ENCODE data around the gene RBM24. TPM values are rescaled to one million over a fixed set of nuclear protein-coding genes. Genes with fewer than 3 reads are reported as not detected.

Gene RBM24
- total and polyA plus RNA-seq, 2 donors (not counting 3 experiments of a cell fraction or from before 2014, with no cell fraction given), result 6.6 to 6.7 TPM

DNA sequence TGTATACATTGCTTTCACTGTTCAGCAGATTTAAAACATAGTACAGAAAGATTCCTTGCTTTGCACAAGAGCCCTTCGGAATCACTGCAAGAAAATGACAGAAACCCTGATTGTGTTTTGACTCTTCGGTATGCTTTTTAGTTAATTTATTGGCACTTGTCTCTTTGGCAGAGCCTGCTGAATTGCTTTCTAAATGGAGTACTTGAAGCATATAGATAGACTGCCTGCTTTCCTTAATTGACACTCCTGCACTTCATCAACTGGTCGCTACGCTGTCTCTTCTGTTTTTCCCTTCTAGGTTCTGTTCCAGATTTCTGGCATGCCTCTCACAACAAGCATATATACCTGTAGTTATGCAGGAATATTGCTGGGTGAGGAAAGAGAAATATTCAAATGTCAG is 22.4 kb upstream of the RBM24 start:
- dilution Hi-C loops (cut with MboI; ENCODE audit: extremely low pct_ligation_motif_present, low sequenced_read_pairs), result no loop called here
- intact Hi-C loops (cut with micrococcal nuclease), result no loop called here
- Histone ChIP-seq H4K20me1 (replicated peaks; ENCODE audit: control insufficient read depth, extremely low read depth, insufficient read depth, low read length) (no peaks in the 10 kb centered on the region), H3K9me3 (replicated peaks; ENCODE audit: control insufficient read depth, insufficient read depth, low read length) (no peaks in the 10 kb centered on the region), H3K4me1 (ENCODE audit: control insufficient read depth, extremely low read depth, insufficient read depth, low read length) (no peaks in the 10 kb centered on the region), H3K9me1 (replicated peaks; ENCODE audit: control insufficient read depth, extremely low read depth, insufficient read depth, low read length) (no peaks in the 10 kb centered on the region), H2AFZ (ENCODE audit: low read depth, low read length) (no peak overlapping the region), H3K27me3 (ENCODE audit: control insufficient read depth in 2 of 2, insufficient read depth in 2 of 2, low read length in 2 of 2) (no peaks in the 10 kb centered on the region), H3K79me2 (ENCODE audit: control insufficient read depth, insufficient read depth, low read length) (no peaks in the 10 kb centered on the region), H3K4me2 (ENCODE audit: insufficient read depth, low read length) (no peak overlapping the region), H3K27ac (ENCODE audit: insufficient read depth, low read depth, low read length) (no peak overlapping the region), H3K9ac (replicated peaks; ENCODE audit: extremely low read depth, insufficient read depth, low read length) (no peak overlapping the region), H3K4me3 (replicated peaks in 1 of 3; ENCODE audit: insufficient read depth in 1 of 3, low read depth in 1 of 3, low read length in 3 of 3) (no peak overlapping the region), H3K36me3 (ENCODE audit: control insufficient read depth in 2 of 2, extremely low read depth in 1 of 2, insufficient read depth in 2 of 2, low read length in 2 of 2) (no peaks in the 10 kb centered on the region)
- POLR2A ChIA-PET, result no interaction called here
- FAIRE-seq, result no peak
- CTCF ChIA-PET, result no interaction called here
- BruUV-seq (replicated peaks), result no TSS peak
- TF ChIP-seq MYC (IDR thresholded peaks at IDR 0.05; ENCODE audit: low read depth, low read length) (no peak), POLR2AphosphoS5 (IDR thresholded peaks at IDR 0.05; ENCODE audit: insufficient read depth, low read depth, low read length) (no peak), FOS (IDR thresholded peaks at IDR 0.05; ENCODE audit: borderline replicate concordance, insufficient read depth, low read length) (no peak), JUN (IDR thresholded peaks at IDR 0.05; ENCODE audit: borderline replicate concordance, insufficient read depth, insufficient read length, low read depth) (no peak), EZH2 (IDR thresholded peaks at IDR 0.05; ENCODE audit: borderline replicate concordance, low read depth, low read length, severe bottlenecking) (no peak), POLR2A (IDR thresholded peaks at IDR 0.05; ENCODE audit: low read depth, low read length) (no peak), GATA2 (IDR thresholded peaks at IDR 0.05; ENCODE audit: insufficient read depth, insufficient read length, low read depth, low read length) (no peak)
- TF ChIP-seq, protein P1, sequence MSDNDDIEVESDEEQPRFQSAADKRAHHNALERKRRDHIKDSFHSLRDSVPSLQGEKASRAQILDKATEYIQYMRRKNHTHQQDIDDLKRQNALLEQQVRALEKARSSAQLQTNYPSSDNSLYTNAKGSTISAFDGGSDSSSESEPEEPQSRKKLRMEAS (IDR thresholded peaks at IDR 0.05; ENCODE audit: insufficient read depth, insufficient read length), result no peak
- TF ChIP-seq, protein P2, sequence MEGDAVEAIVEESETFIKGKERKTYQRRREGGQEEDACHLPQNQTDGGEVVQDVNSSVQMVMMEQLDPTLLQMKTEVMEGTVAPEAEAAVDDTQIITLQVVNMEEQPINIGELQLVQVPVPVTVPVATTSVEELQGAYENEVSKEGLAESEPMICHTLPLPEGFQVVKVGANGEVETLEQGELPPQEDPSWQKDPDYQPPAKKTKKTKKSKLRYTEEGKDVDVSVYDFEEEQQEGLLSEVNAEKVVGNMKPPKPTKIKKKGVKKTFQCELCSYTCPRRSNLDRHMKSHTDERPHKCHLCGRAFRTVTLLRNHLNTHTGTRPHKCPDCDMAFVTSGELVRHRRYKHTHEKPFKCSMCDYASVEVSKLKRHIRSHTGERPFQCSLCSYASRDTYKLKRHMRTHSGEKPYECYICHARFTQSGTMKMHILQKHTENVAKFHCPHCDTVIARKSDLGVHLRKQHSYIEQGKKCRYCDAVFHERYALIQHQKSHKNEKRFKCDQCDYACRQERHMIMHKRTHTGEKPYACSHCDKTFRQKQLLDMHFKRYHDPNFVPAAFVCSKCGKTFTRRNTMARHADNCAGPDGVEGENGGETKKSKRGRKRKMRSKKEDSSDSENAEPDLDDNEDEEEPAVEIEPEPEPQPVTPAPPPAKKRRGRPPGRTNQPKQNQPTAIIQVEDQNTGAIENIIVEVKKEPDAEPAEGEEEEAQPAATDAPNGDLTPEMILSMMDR (IDR thresholded peaks at IDR 0.05; ENCODE audit: extremely low read depth in 1 of 2, insufficient read depth in 1 of 2, low read depth in 1 of 2, low read length in 2 of 2), result no peak
- DNase-seq (ENCODE audit: low read depth, low spot score), result no peak

Data from endothelial cell of umbilical vein (primary cell).